HCT116 (cell line): Measurements from ENCODE around the gene ZSWIM8. TPM values are rescaled to one million over a fixed set of nuclear protein-coding genes. Genes with fewer than 3 reads are reported as not detected.
A peak's percentile ranks its signal among the peaks of the same experiment; 100 is the strongest.

Source experiments
- ATAC-seq: fragments of 200-7000 bp; cut with Tn5 transposase; 2 replicates; pipeline ENCODE4 v1.9.1; 2020; ENCODE audit warnings: mild to moderate bottlenecking, moderate library complexity
- BruUV-seq: library from RNA; stranded (reverse); fragments of 400-500 nt; replicated peaks from 2 replicates; lab custom pipeline; 2021; lab: Mats Ljungman, UMichigan
- CTCF ChIA-PET: fragments of 300-600 bp; sonication (Branson Sonifier 250); formaldehyde crosslinking; loops from one replicate; lab custom pipeline; 2021; ENCODE audit warnings: antibody characterized with exemption; lab: Charles Lee
- POLR2A ChIA-PET: fragments of 300-600, 350-600 bp; sonication (Branson Sonifier 250); formaldehyde crosslinking; loops from one replicate; lab custom pipeline; 2021; ENCODE audit warnings: antibody characterized with exemption; lab: Charles Lee
- RAD21 ChIA-PET, 2 experiments: fragments of 300-600 bp; sonication (Branson Sonifier 250); formaldehyde crosslinking; loops; one replicate each; lab custom pipeline; 2023; ENCODE audit warnings: low total read pairs in 2 of 2; ENCODE audit not compliant: uncharacterized antibody in 2 of 2, unreplicated experiment in 2 of 2, low non-redundant PET in 1 of 2; lab: Charles Lee
- DNase-seq: peaks from one replicate; pipeline ENCODE4 v3.0.0-alpha.2; 2010; ENCODE audit warnings: low read depth, low spot score
- H2AFZ ChIP-seq: fragments of 200-600 bp; shearing (Covaris generic), sonication (generic); 2 replicates; pipeline ENCODE4 v1.6.1; 2017; ENCODE audit warnings: low read depth, mixed run types, mixed read lengths, antibody characterized with exemption, low read length; ENCODE audit not compliant: poor library complexity, severe bottlenecking
- H3K27ac ChIP-seq: 2 replicates; pipeline ENCODE4 v1.5.1; 2012; ENCODE audit warnings: low read depth, low read length
- H3K27me3 ChIP-seq: fragments of 200-600 bp; sonication (generic); 2 replicates; pipeline ENCODE4 v1.6.1; 2016; ENCODE audit warnings: mixed run types, low read length, mixed read lengths; ENCODE audit not compliant: insufficient read depth
- H3K36me3 ChIP-seq, 2 experiments: fragments of 200-500 bp in 1 of 2; fragments of 200-600 bp in 1 of 2; sonication (Bioruptor generic) in 1 of 2; sonication (generic) in 1 of 2; 2 replicates each; pipeline versions ENCODE4 v1.5.1 to v1.6.1; 2014 to 2016; ENCODE audit warnings: low read length in 2 of 2, inconsistent platforms in 1 of 2, mixed read lengths in 1 of 2, mixed run types in 1 of 2; ENCODE audit not compliant: insufficient read depth in 2 of 2, control insufficient read depth in 1 of 2
- H3K4me1 ChIP-seq, 2 experiments: fragments of 200-600 bp in 1 of 2; sonication (generic) in 1 of 2; 2 replicates each; pipeline versions ENCODE4 v1.5.1 to v1.6.1; 2012 to 2017; ENCODE audit warnings: low read length in 2 of 2, inconsistent platforms in 1 of 2, mild to moderate bottlenecking in 1 of 2, mixed read lengths in 1 of 2, mixed run types in 1 of 2, moderate library complexity in 1 of 2; ENCODE audit not compliant: insufficient read depth in 2 of 2, control insufficient read depth in 1 of 2
- H3K4me2 ChIP-seq: fragments of 200-600 bp; sonication (generic); 2 replicates; pipeline ENCODE4 v1.6.1; 2017; ENCODE audit warnings: mixed run types, low read length, mixed read lengths
- H3K4me3 ChIP-seq, 2 experiments: fragments of 200-600 bp in 1 of 2; sonication (generic) in 1 of 2; replicated peaks in 1 of 2; 2 replicates each; pipeline ENCODE4 v1.5.1; 2011 to 2016; ENCODE audit warnings: low read length in 2 of 2, control low read depth in 1 of 2, low read depth in 1 of 2, mild to moderate bottlenecking in 1 of 2, mixed read lengths in 1 of 2, mixed run types in 1 of 2
- H3K79me2 ChIP-seq: fragments of 200-600 bp; sonication (generic); 2 replicates; pipeline ENCODE4 v1.6.1; 2017; ENCODE audit warnings: mild to moderate bottlenecking, mixed run types, low read length, moderate library complexity, mixed read lengths; ENCODE audit not compliant: insufficient read depth
- H3K9ac ChIP-seq: fragments of 200-600 bp; sonication (generic); 2 replicates; pipeline ENCODE4 v1.6.1; 2016; ENCODE audit warnings: low read length, mixed read lengths
- H3K9me2 ChIP-seq: fragments of 200-600 bp; sonication (generic), shearing (Covaris generic); 2 replicates; pipeline ENCODE4 v1.6.1; 2017; ENCODE audit warnings: mixed run types, mild to moderate bottlenecking, moderate library complexity; ENCODE audit not compliant: insufficient read depth
- H3K9me3 ChIP-seq, 2 experiments: fragments of 200-500 bp in 1 of 2; fragments of 200-600 bp in 1 of 2; sonication (Bioruptor generic) in 1 of 2; sonication (generic) in 1 of 2; 2 replicates each; pipeline ENCODE4 v1.6.1; 2014 to 2017; ENCODE audit warnings: low read length in 2 of 2, mixed read lengths in 2 of 2, inconsistent platforms in 1 of 2, low read depth in 1 of 2, mild to moderate bottlenecking in 1 of 2, mixed run types in 1 of 2, moderate library complexity in 1 of 2; ENCODE audit not compliant: control insufficient read depth in 1 of 2, insufficient read depth in 1 of 2
- H4K20me1 ChIP-seq: fragments of 200-600 bp; sonication (generic), shearing (Covaris generic); 2 replicates; pipeline ENCODE4 v1.6.1; 2017; ENCODE audit warnings: mixed run types, mild to moderate bottlenecking, moderate library complexity; ENCODE audit not compliant: insufficient read depth
- ATF3 ChIP-seq: IDR thresholded peaks from 2 replicates; pipeline ENCODE4 v1.6.1; 2012
- CBX3 ChIP-seq: IDR thresholded peaks from 2 replicates; pipeline ENCODE4 v1.6.1; 2012; ENCODE audit warnings: low read depth
- CEBPB ChIP-seq: IDR thresholded peaks from 2 replicates; pipeline ENCODE4 v1.6.1; 2012; ENCODE audit warnings: low read depth
- CTCF ChIP-seq, 3 experiments: fragments of 200-600 bp in 1 of 3; sonication (generic) in 1 of 3; IDR thresholded peaks in 2 of 3; conservative IDR thresholded peaks in 1 of 3; 2 replicates each; pipeline ENCODE4 v1.5.1; 2012 to 2017; ENCODE audit warnings: low read depth in 2 of 3, low read length in 2 of 3, antibody characterized with exemption in 1 of 3, borderline replicate concordance in 1 of 3, control low read depth in 1 of 3, mild to moderate bottlenecking in 1 of 3, mixed read lengths in 1 of 3, mixed run types in 1 of 3, moderate library complexity in 1 of 3; ENCODE audit not compliant: insufficient read depth in 1 of 3
- EGR1 ChIP-seq: IDR thresholded peaks from 2 replicates; pipeline ENCODE4 v1.6.1; 2012; ENCODE audit warnings: low read depth
- EZH2 ChIP-seq: fragments of 200-600 bp; sonication (generic); IDR thresholded peaks from 2 replicates; pipeline ENCODE4 v1.6.1; 2017; ENCODE audit warnings: antibody characterized with exemption, mixed run types
- EZH2phosphoT487 ChIP-seq: fragments of 200-600 bp; IDR thresholded peaks from 2 replicates; pipeline ENCODE4 v1.6.1; 2018; ENCODE audit warnings: antibody characterized with exemption, borderline replicate concordance
- FOSL1 ChIP-seq: IDR thresholded peaks from 2 replicates; pipeline ENCODE4 v1.6.1; 2012; ENCODE audit warnings: low read depth
- JUND ChIP-seq: IDR thresholded peaks from 2 replicates; pipeline ENCODE4 v1.6.1; 2012
- MAX ChIP-seq: IDR thresholded peaks from 2 replicates; pipeline ENCODE4 v1.6.1; 2012
- POLR2A ChIP-seq: IDR thresholded peaks from 2 replicates; pipeline ENCODE4 v1.7.0; 2011; ENCODE audit warnings: borderline replicate concordance; ENCODE audit not compliant: insufficient read depth, insufficient read length; ENCODE audit errors: extremely low read depth
- POLR2AphosphoS5 ChIP-seq: IDR thresholded peaks from 2 replicates; pipeline ENCODE4 v1.6.1; 2011; ENCODE audit warnings: mild to moderate bottlenecking, low read depth, low read length, moderate library complexity
- RAD21 ChIP-seq: IDR thresholded peaks from 2 replicates; pipeline ENCODE4 v1.6.1; 2012; ENCODE audit warnings: low read depth, mild to moderate bottlenecking
- REST ChIP-seq: IDR thresholded peaks from 2 replicates; pipeline ENCODE4 v1.6.1; 2012; ENCODE audit warnings: low read depth
- SIN3A ChIP-seq: IDR thresholded peaks from 2 replicates; pipeline ENCODE4 v1.6.1; 2012; ENCODE audit warnings: low read depth
- SP1 ChIP-seq: IDR thresholded peaks from 2 replicates; pipeline ENCODE4 v1.6.1; 2012; ENCODE audit warnings: low read depth
- SRF ChIP-seq: IDR thresholded peaks from 2 replicates; pipeline ENCODE4 v1.6.1; 2012; ENCODE audit warnings: low read depth
- TCF7L2 ChIP-seq: IDR thresholded peaks from 2 replicates; pipeline ENCODE4 v1.7.0; 2011; ENCODE audit warnings: borderline replicate concordance, inconsistent platforms; ENCODE audit not compliant: insufficient read depth, insufficient read length; ENCODE audit errors: extremely low read depth
- YY1 ChIP-seq: IDR thresholded peaks from 2 replicates; pipeline ENCODE4 v1.6.1; 2011; ENCODE audit warnings: low read length, low read depth, moderate library complexity, mild to moderate bottlenecking; ENCODE audit not compliant: insufficient replicate concordance; ENCODE audit errors: extremely low read depth
- ZFX ChIP-seq: fragments of 450-650 bp; IDR thresholded peaks from 2 replicates; pipeline ENCODE4 v1.6.1; 2017
- ZNF274 ChIP-seq: fragments of 200-500 bp; sonication (Bioruptor generic); IDR thresholded peaks from 2 replicates; pipeline ENCODE4 v1.6.1; 2014; ENCODE audit warnings: mild to moderate bottlenecking, low read depth, low read length, inconsistent platforms
- intact Hi-C: fragments of 100-400 bp; cut with micrococcal nuclease; formaldehyde crosslinking; loops from 2 replicates; pipeline ENCODE4 v1.10.0; 2022
- total RNA-seq: library from RNA; stranded (reverse); gene quantifications from one replicate; pipeline ENCODE4 v1.2.1, GENCODE V29; 2021; ENCODE audit not compliant: unreplicated experiment

The ZSWIM8 gene
- total RNA-seq, 1 experiment from 2014 or later: 49.9 TPM

GRCh38 chr10:73772281-73773151, 12.9 kb upstream of the ZSWIM8 start:
- no peaks in the 10 kb centered on the region for H4K20me1 ChIP-seq
- intact Hi-C loops: loop anchor here (1.0 to 5.0 kb wide), 2 partner anchors 9 to 105 kb away; no protein-coding TSS in a partner anchor
- RAD21 ChIA-PET: interaction anchor here in 1 of 2 experiments (1.2 kb wide), 1 partner anchor 9 kb away, joined by 4 read pairs; no protein-coding TSS in a partner anchor
- no peak for TF ChIP-seq CEBPB
- TF ChIP-seq CTCF (IDR thresholded peaks at IDR 0.05 in 2 of 3, conservative IDR thresholded peaks at IDR 0.05 in 1 of 3; ENCODE audit: borderline replicate concordance in 1 of 3, insufficient read depth in 1 of 3, low read depth in 2 of 3, low read length in 2 of 3): no peak; a peak in 1 of 6 replicates
- TF ChIP-seq RAD21: 0 out of 2 replicates have a peak, but pooled peaks have one; percentile 24
- peak; percentile 88 for TF ChIP-seq POLR2AphosphoS5
- peak; percentile 84 for TF ChIP-seq MAX
- peak; percentile 46; the same call in 1 of the 2 replicates for TF ChIP-seq ZFX
- no peak; the same call in 1 of the 2 replicates for TF ChIP-seq FOSL1
- TF ChIP-seq SIN3A: peak; percentile 83
- no peak for TF ChIP-seq ATF3
- TF ChIP-seq CBX3: peak; percentile 70
- TF ChIP-seq POLR2A: peak; percentile 49
- no peak for TF ChIP-seq EZH2phosphoT487
- no peak; the same call in 1 of the 2 replicates for TF ChIP-seq SRF
- TF ChIP-seq JUND: peak; percentile 35; the same call in 1 of the 2 replicates
- TF ChIP-seq REST: no peak
- peak; percentile 73 for TF ChIP-seq EGR1
- TF ChIP-seq SP1: peak; percentile 34
- TF ChIP-seq TCF7L2: no peak
- no peak for TF ChIP-seq ZNF274
- peak; percentile 75 for TF ChIP-seq YY1
- TF ChIP-seq EZH2: no peak

More at GRCh38 chr10:73772281-73773151, 12.9 kb upstream of the ZSWIM8 start:
- Histone ChIP-seq H3K9ac (peak overlapping the region; percentile 86), H3K36me3 (peaks cover 25 to 39% of the 10 kb centered on the region in 2 experiments), H3K4me2 (peak overlapping the region; percentile 77), H3K9me3 (no peaks in the 10 kb centered on the region), H3K4me1 (peaks cover 9 to 25% of the 10 kb centered on the region in 2 experiments), H3K79me2 (peaks cover 43% of the 10 kb centered on the region), H3K4me3 (peak overlapping the region; percentile 66 to 83), H3K9me2 (no peaks in the 10 kb centered on the region), H3K27ac (peak overlapping the region; percentile 97), H3K27me3 (no peaks in the 10 kb centered on the region), H2AFZ (peak overlapping the region; percentile 48)
- ChIA-PET POLR2A (interaction anchor here (1.0 to 2.5 kb wide), 6 partner anchors 9 to 107 kb away, joined by 3 to 27 read pairs (median 4); partner anchors contain the start of genes CHCHD1 and SEC24C), CTCF (interaction anchor here (0.7 to 1.8 kb wide), 4 partner anchors 9 to 107 kb away, joined by 3 to 7 read pairs (median 3); partner anchors contain the start of genes CHCHD1 and SEC24C)
- ATAC-seq (peak; percentile 82), DNase-seq (peak; percentile 52)
- BruUV-seq: no TSS peak
